SK-N-SH treated with all-trans-retinoic acid at 6 μM for 48 hours (cell line): Measurements from ENCODE around the gene BTK.

Experiments
- BACH2 ChIP-seq: fragments of 250-450 bp; sonication (Bioruptor Pico); IDR thresholded peaks from 2 replicates; pipeline ENCODE4 v1.9.0; 2021; ENCODE audit warnings: mild to moderate bottlenecking, borderline replicate concordance
- CSDC2 ChIP-seq: fragments of 250-450 bp; sonication (Bioruptor Pico); IDR thresholded peaks from 2 replicates; pipeline ENCODE4 v1.5.0; 2020; ENCODE audit warnings: mild to moderate bottlenecking, moderate library complexity
- CSRNP3 ChIP-seq: fragments of 250-450 bp; sonication (Bioruptor Pico); IDR thresholded peaks from 2 replicates; pipeline ENCODE4 v1.5.1; 2021; ENCODE audit warnings: mild to moderate bottlenecking, moderate library complexity
- PATZ1 ChIP-seq: fragments of 250-450 bp; sonication (Bioruptor Pico); IDR thresholded peaks from 2 replicates; pipeline ENCODE4 v1.8.0; 2020; ENCODE audit warnings: mild to moderate bottlenecking, moderate library complexity, borderline replicate concordance
- POU6F1 ChIP-seq: fragments of 250-450 bp; sonication (Bioruptor Pico); IDR thresholded peaks from 2 replicates; pipeline ENCODE4 v1.8.0; 2021; ENCODE audit warnings: low read depth, mild to moderate bottlenecking, moderate library complexity, borderline replicate concordance
- SNAI2 ChIP-seq: fragments of 250-450 bp; sonication (Bioruptor Pico); IDR thresholded peaks from 2 replicates; pipeline ENCODE4 v1.5.0; 2020; ENCODE audit warnings: mild to moderate bottlenecking, moderate library complexity
- ZFP3 ChIP-seq: fragments of 250-450 bp; sonication (Bioruptor Pico); IDR thresholded peaks from 2 replicates; pipeline ENCODE4 v1.5.0; 2020; ENCODE audit warnings: mild to moderate bottlenecking, moderate library complexity
- ZFP30 ChIP-seq: fragments of 450-650 bp; formaldehyde crosslinking; IDR thresholded peaks from 2 replicates; pipeline ENCODE4 v1.5.0; 2022; ENCODE audit warnings: mild to moderate bottlenecking, moderate library complexity
- TF ChIP-seq, protein P1 (sequence below): fragments of 250-450 bp; sonication (Bioruptor Pico); IDR thresholded peaks from 2 replicates; pipeline ENCODE4 v1.5.1; 2020; ENCODE audit warnings: low read depth, mild to moderate bottlenecking, moderate library complexity

GRCh38 chrX:101409043-101409442, 23.1 kb upstream of the BTK start:
- TF ChIP-seq ZFP30 (CRISPR knock-in tag) (no peak), SNAI2 (CRISPR knock-in tag) (no peak), PATZ1 (CRISPR knock-in tag) (no peak), ZFP3 (CRISPR knock-in tag) (no peak), CSDC2 (no peak), BACH2 (no peak), POU6F1 (CRISPR knock-in tag) (no peak), CSRNP3 (no peak)
- TF ChIP-seq, protein P1, sequence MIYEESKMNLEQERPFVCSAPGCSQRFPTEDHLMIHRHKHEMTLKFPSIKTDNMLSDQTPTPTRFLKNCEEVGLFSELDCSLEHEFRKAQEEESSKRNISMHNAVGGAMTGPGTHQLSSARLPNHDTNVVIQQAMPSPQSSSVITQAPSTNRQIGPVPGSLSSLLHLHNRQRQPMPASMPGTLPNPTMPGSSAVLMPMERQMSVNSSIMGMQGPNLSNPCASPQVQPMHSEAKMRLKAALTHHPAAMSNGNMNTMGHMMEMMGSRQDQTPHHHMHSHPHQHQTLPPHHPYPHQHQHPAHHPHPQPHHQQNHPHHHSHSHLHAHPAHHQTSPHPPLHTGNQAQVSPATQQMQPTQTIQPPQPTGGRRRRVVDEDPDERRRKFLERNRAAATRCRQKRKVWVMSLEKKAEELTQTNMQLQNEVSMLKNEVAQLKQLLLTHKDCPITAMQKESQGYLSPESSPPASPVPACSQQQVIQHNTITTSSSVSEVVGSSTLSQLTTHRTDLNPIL (CRISPR knock-in tag), result no peak
